Prostate gland (tissue), 2 donors: ENCODE data around the gene MRPS5. TPM values are rescaled to one million over a fixed set of nuclear protein-coding genes. Genes with fewer than 3 reads are reported as not detected.

ENCODE experiments used
- DNase-seq: peaks from one replicate; pipeline ENCODE4 v3.0.0-alpha.2; 2019; ENCODE audit warnings: low spot score
- H3K27ac ChIP-seq, 2 donors: fragments of 200-600 bp; sonication (generic); 2 replicates each; pipeline ENCODE4 v1.5.1; 2017 to 2019
- H3K27me3 ChIP-seq: fragments of 200-600 bp; sonication (generic); replicated peaks from 2 replicates; pipeline ENCODE4 v1.5.1; 2019; ENCODE audit not compliant: insufficient read depth
- H3K36me3 ChIP-seq, 2 donors: fragments of 200-600 bp; sonication (generic); 1 replicate in 1 of 2; 2 replicates in 1 of 2; pipeline versions ENCODE4 v1.5.1 to v1.8.1; 2017 to 2019
- H3K4me1 ChIP-seq: fragments of 200-600 bp; sonication (generic); replicated peaks from 2 replicates; pipeline ENCODE4 v1.5.1; 2019
- H3K4me3 ChIP-seq, 2 donors: fragments of 200-600 bp; sonication (generic); 2 replicates each; pipeline ENCODE4 v1.5.1; 2017 to 2019
- H3K9me3 ChIP-seq: fragments of 200-600 bp; sonication (generic); 2 replicates; pipeline ENCODE4 v1.5.1; 2017
- CTCF ChIP-seq, 4 experiments: fragments of 200-600 bp in 2 of 4; fragments of 450-650 bp in 2 of 4; sonication (generic) in 2 of 4; IDR thresholded peaks; 1 replicate in 3 of 4; 2 replicates in 1 of 4; pipeline ENCODE4 v1.5.1; 2016 to 2019; ENCODE audit warnings: antibody characterized with exemption in 4 of 4, mild to moderate bottlenecking in 2 of 4, moderate library complexity in 2 of 4
- POLR2A ChIP-seq: fragments of 450-650 bp; IDR thresholded peaks from one replicate; pipeline ENCODE4 v1.6.1; 2016; ENCODE audit warnings: antibody characterized with exemption, mild to moderate bottlenecking
- POLR2AphosphoS5 ChIP-seq: sonication (generic); formaldehyde crosslinking; IDR thresholded peaks from one replicate; pipeline ENCODE4 v1.6.1; 2017; ENCODE audit warnings: antibody characterized with exemption
- WGBS: methylation state at CpG from one replicate; pipeline ENCODE4 v1.1.5; 2018; 5-methylcytosine and 5-hydroxymethylcytosine counted together
- intact Hi-C: fragments of 100-400 bp; cut with DNase I; formaldehyde crosslinking; loops from one replicate; pipeline ENCODE4 v1.14.2; 2022
- total RNA-seq, 2 donors: library from RNA; depleted of rRNA; stranded (reverse); fragments of >200 nt; gene quantifications; one replicate each; pipeline ENCODE4 v1.1.0, GENCODE V29; 2016

MRPS5 gene
- total RNA-seq, 2 donors from 2014 or later, result 35.0 to 49.9 TPM

DNA sequence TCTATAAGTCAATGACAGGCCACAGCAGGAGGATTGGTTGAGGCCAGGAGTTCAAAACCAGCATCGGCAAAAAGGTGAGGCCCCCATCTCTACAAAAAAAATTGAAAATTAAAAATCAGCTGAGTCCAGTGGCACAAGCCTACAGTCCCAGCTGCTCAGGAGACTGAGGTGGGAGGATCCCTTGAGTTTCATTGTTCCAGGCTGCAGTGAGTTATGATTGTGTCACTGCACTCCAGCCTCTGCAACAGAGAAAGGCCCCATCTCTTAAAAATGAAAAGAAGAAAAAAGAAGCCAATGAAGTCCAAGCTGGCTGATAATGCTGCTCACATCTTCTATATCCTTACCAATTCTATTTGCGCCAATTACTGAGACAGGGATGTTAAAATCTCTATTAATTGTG is 39.1 kb downstream of the MRPS5 start:
- no peak overlapping the region for H3K4me3 ChIP-seq
- H3K9me3 ChIP-seq, result no peaks in the 10 kb centered on the region
- H3K27ac ChIP-seq, result no peak overlapping the region
- WGBS, result 98% methylated on average over 2 of the region's 2 CpGs
- intact Hi-C loops, result no loop called here
- TF ChIP-seq CTCF (IDR thresholded peaks at IDR 0.05), result no peak
- TF ChIP-seq POLR2AphosphoS5, result no peak
- TF ChIP-seq POLR2A, result no peak
- no peaks in the 10 kb centered on the region for H3K4me1 ChIP-seq
- H3K27me3 ChIP-seq, result no peaks in the 10 kb centered on the region
- no peak for DNase-seq
- H3K36me3 ChIP-seq, result no peaks in the 10 kb centered on the region

GRCh38 chr2:95079199-95079683 is 42.4 kb downstream of the MRPS5 start:
- H3K9me3 ChIP-seq, result no peaks in the 10 kb centered on the region
- no peak for TF ChIP-seq CTCF (IDR thresholded peaks at IDR 0.05)
- no peak for TF ChIP-seq POLR2A
- TF ChIP-seq POLR2AphosphoS5, result no peak
- intact Hi-C loops, result no loop called here
- no peak overlapping the region for H3K4me3 ChIP-seq
- 34% methylated on average over 7 of the region's 7 CpGs for WGBS
- DNase-seq, result no peak
- no peaks in the 10 kb centered on the region for H3K36me3 ChIP-seq
- no peak overlapping the region for H3K27ac ChIP-seq
- no peaks in the 10 kb centered on the region for H3K4me1 ChIP-seq
- H3K27me3 ChIP-seq, result no peaks in the 10 kb centered on the region

GRCh38 chr2:95077861-95078603 is 43.6 kb downstream of the MRPS5 start:
- DNase-seq, result no peak
- no peak overlapping the region for H3K4me3 ChIP-seq
- H3K4me1 ChIP-seq, result no peaks in the 10 kb centered on the region
- H3K27ac ChIP-seq, result no peak overlapping the region
- TF ChIP-seq CTCF (IDR thresholded peaks at IDR 0.05), result no peak
- no peak for TF ChIP-seq POLR2A
- TF ChIP-seq POLR2AphosphoS5, result no peak
- no peaks in the 10 kb centered on the region for H3K36me3 ChIP-seq
- no peaks in the 10 kb centered on the region for H3K27me3 ChIP-seq
- 79% methylated on average over 10 of the region's 10 CpGs for WGBS
- intact Hi-C loops, result no loop called here
- H3K9me3 ChIP-seq, result no peaks in the 10 kb centered on the region

DNA sequence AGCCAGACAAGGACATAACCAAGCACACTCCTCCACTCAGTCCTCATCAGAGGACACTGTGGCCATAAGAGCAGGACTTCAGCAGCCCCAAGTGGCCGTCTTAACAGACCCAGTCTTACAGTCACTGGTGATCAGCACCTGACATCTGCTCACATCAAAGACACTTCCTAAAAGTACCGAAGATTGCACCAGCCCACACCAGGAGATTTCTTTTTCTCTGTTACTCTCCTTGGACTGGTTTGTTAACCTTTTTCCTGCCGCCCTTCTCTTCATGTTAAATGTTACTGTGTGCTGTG is 44.1 kb downstream of the MRPS5 start:
- Histone ChIP-seq H3K4me3 (no peak overlapping the region), H3K27ac (no peak overlapping the region), H3K36me3 (no peaks in the 10 kb centered on the region), H3K4me1 (no peaks in the 10 kb centered on the region), H3K9me3 (no peaks in the 10 kb centered on the region), H3K27me3 (no peaks in the 10 kb centered on the region)
- 45% methylated on average over 3 of the region's 3 CpGs for WGBS
- TF ChIP-seq CTCF (IDR thresholded peaks at IDR 0.05), result no peak
- TF ChIP-seq POLR2A, result no peak
- TF ChIP-seq POLR2AphosphoS5, result no peak
- intact Hi-C loops, result no loop called here
- no peak for DNase-seq
